ENCODE measurements around the gene MAK. TPM values are rescaled to one million over a fixed set of nuclear protein-coding genes. Genes with fewer than 3 reads are reported as not detected.

Gene MAK
- under 1 TPM in 1 of 2 experiments, not detected in 1; 0.10 TPM for total RNA-seq

GRCh38 chr6:10837995-10838793, at the start of gene MAK:
TSS of gene MAK (minus strand) at chr6:10838539. CDS start at chr6:10830648, 7,891 bp downstream.

GRCh38 chr6:10886691-10887502, 48.6 kb upstream of the MAK start, which contains the start of gene SYCP2L:
TSS of gene SYCP2L (plus strand) at chr6:10887052. CDS start at chr6:10887127, 75 bp downstream.

GRCh38 chr6:10747251-10747972, 90.9 kb downstream of the MAK start, which contains the start of gene TMEM14B:
TSS of gene TMEM14B (plus strand) at chr6:10747805. CDS start at chr6:10749246, 1,441 bp downstream.

DNA sequence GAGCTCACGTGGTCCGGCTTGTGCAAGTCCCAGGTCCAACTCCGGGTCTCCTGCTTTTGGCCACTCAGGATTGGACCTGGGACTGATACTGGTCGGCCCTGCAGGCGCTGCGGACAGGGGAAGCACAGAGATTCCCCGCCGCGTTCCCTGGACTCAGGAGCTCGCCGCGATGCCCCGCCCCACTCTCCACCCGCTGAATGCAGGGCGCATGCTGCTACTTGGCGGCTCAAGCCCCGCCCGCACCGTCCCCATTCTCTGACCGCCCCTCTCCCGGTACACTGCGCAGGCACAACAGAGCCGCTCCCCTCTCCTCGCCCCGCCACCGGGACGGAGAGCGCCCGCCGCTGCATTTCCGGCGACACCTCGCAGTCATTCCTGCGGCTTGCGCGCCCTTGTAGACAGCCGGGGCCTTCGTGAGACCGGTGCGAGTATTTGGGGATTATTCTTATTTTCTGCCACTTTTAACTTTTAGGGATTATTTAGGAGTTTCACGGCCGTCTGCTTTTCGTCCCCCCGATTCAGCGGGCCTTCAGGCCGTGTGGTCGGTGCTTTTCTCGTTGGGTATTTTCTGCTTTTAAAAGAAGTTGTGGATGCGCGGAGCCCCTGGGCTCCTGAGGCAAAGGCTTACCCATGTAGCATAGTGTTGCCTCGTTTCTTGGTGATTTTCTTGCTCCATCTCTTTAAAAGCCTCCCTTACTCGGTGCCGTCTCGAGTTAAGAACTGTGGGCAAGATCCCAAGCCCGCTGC, 115.3 kb downstream of the MAK start, which contains the start of gene TMEM14C:
TSS of gene TMEM14C (plus strand) at position 251 of the 747 bp plus-strand sequence. CDS start 1,544 bp downstream, outside the sequence.

Other genes starting within 250 kb of the MAK start
- under 1 TPM; 0.63 to 0.94 TPM for gene C6orf52, start 143.9 kb downstream of the MAK start, total RNA-seq
- gene PAK1IP1, start 143.6 kb downstream of the MAK start, total RNA-seq = 10 to 100 TPM; 11.7 to 12.0 TPM
- gene TMEM14C, start 115.5 kb downstream of the MAK start, total RNA-seq = 10 to 100 TPM; 41.8 to 43.6 TPM
- 10 to 100 TPM; 77.3 to 78.9 TPM for gene TMEM14B, start 90.7 kb downstream of the MAK start, total RNA-seq
- gene GCM2, start 43.5 kb upstream of the MAK start, total RNA-seq = not detected
- not detected for gene SYCP2L, start 48.5 kb upstream of the MAK start, total RNA-seq
- gene ELOVL2, start 205.8 kb upstream of the MAK start, total RNA-seq = not detected

Data from activated naive CD4-positive, alpha-beta T cell treated with anti-CD3 and anti-CD28 coated beads, Interleukin-2, amount 10 ng/mL, durations not matched to agents 5 hours and 36 hours (primary cell).